HG02623 (cell line): ENCODE measurements around the gene ADCYAP1R1.

Experiments used
- ATAC-seq: cut with Tn5 transposase; IDR thresholded peaks from one replicate; pipeline ENCODE4 v1.9.1; 2021; ENCODE audit warnings: moderate library complexity; ENCODE audit not compliant: unreplicated experiment

ADCYAP1R1 gene

DNA sequence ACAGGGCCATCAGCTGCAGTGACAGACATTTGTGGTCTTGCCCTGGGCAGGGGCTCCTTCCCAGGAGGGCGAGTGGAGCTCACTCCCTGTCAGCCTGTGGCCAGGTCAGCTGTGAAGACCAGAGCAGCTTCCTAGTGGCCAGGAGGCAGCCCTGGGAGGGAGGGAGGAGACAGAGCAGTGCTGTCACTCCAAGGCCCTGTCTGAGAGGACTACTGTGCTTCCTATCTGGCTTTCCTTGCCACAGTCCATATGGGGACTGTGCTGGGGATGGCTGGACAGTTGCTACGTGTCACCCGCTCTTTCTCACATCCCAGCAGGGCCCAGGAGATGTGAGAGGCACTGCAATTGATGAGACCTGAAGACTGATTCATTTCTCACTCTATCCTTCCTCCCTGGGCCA lies 15.2 kb upstream of the ADCYAP1R1 start:
- ATAC-seq: no peak

DNA sequence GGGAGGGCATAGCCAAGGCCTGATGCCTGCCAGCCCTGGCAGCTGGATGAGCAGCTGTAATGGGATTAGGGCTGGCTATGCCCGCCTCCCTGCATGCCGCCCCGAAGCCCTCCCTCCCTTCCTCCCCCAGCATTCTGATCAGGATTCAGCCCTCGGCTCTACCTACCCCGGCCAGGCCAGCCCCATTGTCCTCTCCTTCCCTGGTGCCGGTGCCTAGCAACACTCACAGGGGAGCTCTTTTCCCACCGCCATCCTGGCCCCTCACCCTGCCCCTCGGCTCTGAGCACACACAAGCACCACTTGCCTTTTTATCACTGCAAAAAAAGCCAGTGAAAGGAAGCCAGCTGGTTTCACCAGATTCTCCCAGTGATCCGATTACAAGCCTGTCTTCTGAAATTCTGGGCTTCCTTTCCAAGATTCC lies 9.0 kb upstream of the ADCYAP1R1 start:
- no peak for ATAC-seq

DNA sequence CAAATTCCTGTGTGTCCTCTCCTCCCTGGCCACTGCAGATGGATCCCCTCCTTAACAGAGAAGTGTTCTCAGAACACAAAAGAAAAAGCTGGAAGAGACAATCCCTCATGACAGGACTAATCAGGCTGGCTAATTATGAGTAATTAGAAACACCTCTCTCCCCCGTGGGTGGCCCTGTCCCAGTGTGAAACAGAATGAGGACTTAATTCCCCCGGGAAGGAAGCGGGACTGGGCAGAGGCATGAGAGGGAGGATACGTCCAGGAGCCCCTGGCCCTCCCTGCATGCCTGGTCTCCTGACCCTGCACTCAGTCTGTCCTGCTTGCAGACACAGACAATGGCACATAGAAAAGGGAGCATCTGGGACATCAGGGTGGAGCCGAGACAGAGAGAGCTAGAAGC lies 7.6 kb upstream of the ADCYAP1R1 start:
- no peak for ATAC-seq

DNA sequence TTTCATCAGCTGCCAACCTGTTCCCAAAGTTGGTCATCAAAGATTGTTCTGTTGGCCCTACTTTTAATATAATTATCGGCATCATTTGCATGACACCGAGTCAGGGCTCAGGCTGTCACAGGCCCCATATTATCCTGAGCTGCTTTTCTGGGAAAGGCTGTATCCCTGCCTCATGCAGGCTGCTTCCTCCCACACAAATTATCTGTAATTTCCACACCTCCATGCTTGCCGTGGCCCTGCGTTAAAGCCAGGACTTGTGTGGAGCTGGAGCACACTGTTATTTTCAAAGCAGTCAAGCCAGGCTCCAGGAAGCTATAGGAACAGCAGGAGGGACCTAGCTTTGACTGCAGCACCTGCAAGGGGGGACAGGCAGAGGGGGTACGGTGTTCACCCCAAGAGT lies 5.4 kb upstream of the ADCYAP1R1 start:
- ATAC-seq: no peak

DNA sequence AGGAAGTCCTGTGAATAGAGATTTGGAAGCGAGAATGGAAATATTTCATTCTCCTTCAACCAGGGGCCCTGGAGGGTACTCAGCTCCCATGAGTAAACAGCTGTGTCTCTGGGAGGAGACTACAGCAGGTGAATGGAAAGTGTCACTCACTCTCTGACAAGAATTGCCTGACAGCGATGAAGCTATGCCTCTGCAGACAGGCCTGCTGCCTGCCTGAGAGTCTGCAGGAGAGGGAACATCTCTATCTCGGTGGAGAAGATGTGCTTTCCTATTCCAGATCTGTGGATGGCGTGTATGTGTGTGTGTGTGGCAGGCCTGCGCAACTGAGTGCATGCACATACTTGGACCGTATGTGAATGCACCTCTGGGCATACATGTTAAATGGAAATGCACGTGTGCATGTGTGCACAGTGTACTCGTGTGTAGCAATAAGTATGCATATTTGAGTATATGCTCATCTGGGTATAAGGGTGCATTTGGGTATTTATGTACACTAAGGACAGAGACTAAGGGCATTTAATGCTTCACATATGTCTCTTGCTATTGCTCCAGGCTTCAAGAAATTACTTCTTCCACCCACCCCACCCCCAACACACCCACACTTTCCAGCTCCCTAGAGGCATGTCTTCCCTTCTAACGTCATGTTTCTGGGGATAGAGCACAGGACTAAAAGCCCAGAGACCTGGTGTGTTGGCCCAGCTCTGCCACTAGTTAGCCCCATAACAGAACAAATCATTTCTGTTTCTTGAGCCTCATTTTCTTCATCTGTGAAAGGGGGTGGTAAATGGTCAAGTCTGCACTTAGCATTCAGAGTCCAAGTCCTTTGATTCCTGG lies 4.6 kb upstream of the ADCYAP1R1 start:
- no peak for ATAC-seq

DNA sequence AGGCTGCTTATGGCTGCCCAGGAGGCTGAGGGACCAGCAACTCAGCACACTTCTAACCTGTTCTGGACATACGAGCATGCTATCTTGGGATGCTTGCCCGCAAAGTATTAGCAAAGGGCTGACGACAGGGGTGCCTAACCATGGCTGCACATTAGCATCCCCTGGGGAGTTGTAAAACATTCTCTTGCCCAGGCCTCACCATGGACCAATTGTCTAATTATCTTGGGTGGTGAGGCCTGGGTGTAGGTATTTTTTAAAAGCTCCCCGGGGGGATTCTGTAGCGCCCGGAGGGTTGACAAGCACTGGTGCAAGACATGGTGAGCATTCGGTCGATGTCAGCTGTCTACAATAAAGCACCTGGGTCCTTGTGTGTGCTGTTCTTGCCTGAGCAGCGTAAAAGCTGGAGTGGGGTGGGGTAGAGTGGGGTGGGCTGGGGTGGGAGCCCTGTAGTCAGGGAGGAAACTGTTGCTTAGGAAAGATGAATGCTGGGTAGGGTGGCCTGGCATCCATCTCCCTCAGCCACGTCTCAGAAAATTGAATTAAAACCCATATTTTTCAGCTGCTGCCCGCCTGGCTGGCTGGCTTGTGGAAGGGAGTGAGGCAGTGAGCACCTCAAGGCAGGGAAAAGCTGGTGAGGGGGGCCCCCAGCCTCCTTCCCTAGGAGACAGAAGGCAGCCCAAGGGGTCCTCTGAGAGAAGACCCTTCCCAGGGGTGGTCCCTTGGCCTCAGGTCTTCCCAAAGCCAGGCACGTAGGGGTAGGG lies 2.9 kb upstream of the ADCYAP1R1 start:
- ATAC-seq: no peak

DNA sequence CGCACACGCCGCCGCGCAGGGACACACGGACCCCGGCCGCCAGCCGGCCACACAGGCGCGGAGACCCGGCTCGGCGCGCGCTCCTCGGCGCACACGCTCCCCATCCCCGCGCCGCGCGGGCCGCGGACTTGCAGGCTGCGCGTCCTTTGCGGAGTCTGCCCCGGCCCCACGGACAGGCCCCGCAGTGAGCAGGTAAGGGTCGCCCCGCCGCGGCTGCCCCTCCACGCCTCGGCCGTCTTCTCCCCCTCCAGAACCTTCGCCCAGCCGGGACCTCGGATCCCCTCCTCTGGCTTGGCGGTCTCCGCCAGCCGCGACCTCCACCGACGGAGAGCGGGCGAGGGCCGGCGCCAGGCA lies 356 bp downstream of the ADCYAP1R1 start:
- ATAC-seq: no peak

DNA sequence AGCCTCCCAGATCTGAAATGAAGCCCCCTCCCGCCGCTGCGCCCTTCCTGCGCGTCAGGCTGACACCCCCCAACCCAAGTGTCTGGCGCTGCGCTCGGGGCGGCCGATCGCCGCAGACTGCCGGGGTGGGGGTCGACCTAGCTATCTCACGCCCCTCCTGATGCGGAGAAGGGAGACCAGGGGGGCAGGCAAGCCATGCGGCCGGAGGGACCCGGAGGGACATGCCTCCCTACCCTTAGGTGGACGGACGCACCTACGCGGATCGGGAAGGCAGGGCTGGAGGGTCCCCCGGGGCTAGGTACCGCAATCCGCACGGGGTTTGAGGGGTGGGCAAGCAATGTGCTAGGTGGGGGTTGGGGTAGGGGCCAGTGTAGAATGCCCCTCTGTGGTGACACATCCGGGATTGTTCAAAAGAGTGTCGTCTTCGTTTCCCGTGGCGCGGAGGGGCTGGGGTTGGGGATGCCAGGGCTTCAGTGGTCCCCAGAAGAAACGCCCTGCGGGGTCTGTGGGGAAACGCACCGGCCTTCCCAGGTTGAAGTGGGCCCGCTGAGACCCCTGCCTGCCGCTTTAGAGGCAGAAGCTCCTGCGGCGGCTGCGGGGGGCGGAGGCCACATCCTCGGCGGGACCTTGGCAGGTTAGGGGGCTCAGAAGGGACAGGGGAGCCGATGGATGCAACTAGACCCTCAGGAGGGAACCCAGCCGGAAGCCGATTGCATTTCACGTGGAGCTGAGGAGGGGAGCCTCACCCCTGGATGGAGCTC lies 913 bp downstream of the ADCYAP1R1 start:
- no peak for ATAC-seq

DNA sequence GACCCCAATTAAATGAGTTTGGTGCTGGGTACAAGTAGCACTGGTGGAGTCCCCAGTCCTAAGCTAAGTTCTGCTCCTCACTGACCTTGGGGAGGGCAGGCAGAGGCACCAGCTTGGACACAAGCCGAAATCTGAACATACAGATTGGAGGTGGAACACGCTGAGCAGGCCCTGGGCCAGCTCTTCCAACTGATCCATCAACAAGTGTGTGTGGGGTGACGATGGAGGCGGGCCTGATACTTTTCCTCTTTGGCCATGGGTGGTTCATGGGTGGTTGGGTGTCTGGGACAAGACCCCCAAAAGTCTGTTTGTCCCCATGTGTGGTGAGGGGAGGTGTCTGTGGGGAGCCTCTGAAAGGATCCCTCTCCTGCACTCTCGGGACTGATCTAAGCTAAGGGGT lies 1.9 kb downstream of the ADCYAP1R1 start:
- ATAC-seq: no peak

DNA sequence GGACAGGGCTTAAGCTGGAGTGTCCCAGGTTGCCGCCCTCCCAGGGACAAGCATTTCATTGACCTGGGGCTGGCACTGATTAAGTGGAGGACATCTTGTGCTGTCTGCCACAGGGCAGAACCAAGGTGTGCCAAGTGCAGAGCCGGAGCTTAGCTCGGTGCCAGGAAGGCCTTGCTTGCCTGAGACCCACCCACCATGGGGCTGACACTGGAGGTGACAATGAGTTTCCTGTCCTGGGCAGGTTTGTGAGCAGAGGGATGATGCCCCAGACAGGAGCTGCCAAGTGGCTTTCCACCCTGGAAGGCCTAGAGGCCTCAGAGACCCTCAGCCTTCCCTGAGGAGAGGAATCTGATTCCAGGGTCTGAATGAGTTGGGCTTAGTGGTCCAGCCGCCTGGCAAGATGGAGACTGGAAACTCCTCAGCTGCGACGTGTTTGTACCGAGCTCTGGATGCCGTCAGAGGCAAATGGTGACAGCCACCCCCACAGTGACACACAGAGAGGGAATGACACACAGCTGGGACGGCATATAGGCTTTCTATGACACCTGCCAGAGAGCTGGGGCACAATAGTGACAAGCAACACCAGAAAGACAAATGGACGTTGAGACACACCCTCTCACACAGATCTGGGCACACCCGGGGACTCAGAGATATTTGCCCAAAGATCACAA lies 2.6 kb downstream of the ADCYAP1R1 start:
- ATAC-seq: no peak

DNA sequence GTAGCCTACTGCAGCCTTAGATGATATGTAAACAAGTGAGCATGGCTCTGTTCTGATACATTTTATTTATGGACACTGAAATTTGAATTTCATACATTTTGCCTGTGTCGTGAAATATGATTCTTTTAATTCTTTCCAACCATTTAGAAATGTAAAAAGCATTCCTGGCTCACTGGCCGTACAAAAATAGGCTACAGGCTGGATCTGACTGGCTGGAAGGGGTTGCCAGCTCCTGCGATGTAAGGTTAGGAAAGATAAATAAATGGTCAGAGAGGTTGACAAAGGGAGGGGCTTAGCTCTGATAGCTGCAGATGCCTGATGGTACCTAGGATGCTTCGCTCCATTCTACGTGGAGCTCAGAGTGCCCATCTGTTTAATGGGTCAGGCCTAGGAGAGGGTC lies 3.4 kb downstream of the ADCYAP1R1 start:
- ATAC-seq: no peak

DNA sequence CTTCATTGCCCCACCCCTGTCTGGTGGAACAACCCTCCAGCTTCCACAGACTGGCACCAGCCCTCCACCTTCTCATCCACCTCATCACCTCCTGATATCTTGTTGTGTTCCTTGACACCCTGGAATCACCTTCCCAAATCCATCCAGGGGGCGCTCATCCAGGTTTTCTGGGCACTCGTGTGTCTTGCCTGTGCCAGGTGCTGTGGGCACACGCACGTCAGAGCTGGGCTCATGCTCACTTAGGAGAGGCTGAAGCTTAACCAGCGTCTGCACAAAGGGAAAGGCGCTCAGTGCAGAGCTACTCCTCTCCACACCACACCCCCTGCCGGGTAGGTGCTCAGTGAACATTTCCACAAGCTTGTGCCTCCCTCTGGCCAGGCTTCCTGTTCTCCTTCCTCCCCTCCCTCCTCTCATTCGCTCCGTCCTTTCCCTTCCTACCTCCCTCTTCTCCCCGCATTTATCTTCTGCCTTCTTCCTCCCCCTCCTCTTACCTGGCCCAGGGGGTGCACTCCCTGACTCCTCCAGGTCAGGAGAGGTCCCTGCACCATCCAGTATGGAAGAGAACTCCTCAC lies 4.8 kb downstream of the ADCYAP1R1 start:
- ATAC-seq: no peak

DNA sequence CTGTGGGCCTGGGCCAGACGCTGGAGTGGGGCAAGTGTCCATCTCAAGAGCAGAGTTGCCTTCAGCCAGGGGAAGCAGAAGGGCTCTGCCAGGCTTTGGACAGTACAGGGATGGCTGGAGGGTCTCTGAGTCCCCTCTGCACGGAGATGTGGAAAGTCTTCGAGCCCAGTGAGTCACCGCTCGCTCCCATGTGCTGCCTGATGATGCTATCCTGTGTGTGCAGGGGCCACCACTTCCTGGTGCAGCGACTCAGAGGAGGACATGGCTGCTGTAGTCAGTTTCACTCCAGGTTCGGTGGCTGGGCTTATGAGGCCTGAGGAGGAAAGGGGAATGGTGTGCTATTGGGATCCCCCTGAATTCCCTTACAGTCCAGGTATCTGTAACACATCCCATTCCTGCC lies 6.0 kb downstream of the ADCYAP1R1 start:
- ATAC-seq: no peak

DNA sequence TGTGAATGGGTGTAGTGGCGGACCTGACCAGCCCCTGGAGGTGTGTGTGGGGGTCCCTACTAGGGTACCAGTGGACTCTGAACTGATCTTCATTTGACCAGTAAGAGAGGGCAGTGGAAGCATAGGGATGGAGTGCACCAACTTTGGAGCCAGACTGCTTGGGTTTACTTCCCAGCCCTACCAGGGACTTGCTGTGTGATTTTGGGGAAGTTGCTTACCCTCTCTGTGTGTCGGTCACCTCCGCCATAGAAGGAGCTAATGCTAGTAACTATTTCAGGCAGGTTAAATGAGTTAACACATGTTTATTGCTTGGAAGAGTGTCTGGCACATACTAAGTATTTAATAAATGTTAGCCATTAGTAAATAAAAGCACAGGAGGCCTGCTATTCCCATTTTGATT lies 6.6 kb downstream of the ADCYAP1R1 start:
- no peak for ATAC-seq

DNA sequence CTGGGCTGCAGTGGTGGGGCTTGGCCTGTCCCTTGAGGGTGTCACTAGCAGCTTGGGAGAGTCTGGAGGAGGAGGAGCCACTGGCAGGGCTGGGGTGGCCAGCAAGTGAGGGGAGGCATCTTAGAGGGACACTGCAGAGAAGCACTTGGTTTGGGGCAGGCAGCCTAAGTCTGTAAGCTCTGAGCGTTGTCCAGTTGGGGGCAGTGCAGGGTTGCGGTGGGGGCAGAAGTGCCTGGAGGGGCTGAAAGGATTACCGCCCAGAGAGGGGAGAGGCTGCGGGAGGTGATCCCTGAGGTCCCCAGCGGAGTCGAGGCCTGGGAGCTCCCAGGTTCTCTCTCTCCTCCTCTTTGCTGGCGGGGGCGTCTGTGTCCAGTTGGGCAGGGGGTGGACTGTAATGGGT lies 7.4 kb downstream of the ADCYAP1R1 start:
- no peak for ATAC-seq

DNA sequence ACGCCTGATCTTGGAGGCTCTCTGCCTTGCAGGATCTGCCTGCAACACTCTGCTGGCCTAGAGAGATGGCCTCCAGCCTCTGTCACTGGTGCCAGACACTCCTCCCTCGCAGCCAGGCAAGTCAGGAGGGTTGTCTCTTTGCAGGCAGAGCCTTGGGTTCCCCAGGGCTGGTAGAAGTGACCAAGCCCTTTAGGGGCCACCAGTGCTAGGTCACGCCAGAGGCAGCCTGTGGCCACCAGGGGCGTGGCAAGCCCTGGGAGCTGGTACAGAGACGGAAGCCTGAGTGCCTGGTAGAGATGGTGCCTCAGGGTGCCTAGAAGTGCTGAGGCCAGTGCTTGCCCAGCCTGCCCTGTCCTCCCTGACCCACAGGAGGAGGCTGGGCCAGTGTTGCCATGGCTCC lies 9.1 kb downstream of the ADCYAP1R1 start:
- no peak for ATAC-seq

DNA sequence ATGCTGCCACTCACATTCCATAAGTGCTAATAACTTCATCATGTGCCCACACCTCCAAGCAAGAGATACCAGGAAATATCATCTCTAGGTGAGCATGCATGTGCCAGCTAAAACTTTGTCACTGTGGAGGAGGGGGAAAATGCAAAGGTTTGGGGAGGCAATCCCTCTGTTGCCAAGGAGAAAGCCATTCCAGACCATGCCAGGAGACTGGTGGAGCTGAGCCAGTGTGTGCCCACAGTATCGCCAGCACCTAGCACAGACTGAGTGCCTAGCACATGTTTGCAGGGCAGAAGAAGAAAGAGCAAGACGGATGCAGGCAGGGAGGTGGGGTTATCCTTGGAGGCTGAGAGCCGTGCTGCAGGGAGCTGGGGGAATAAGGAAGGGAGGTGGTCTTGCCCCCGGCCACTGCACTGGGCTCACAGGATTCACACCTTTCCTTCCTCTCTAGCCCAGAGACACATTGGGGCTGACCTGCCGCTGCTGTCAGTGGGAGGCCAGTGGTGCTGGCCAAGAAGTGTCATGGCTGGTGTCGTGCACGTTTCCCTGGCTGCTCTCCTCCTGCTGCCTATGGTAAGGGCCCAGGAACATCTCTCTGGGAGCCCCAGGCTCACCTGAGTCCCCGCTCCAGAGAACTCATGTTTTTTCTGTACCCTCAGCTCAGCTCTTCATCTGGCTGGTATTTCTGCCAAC lies 10.8 kb downstream of the ADCYAP1R1 start:
- no peak for ATAC-seq

DNA sequence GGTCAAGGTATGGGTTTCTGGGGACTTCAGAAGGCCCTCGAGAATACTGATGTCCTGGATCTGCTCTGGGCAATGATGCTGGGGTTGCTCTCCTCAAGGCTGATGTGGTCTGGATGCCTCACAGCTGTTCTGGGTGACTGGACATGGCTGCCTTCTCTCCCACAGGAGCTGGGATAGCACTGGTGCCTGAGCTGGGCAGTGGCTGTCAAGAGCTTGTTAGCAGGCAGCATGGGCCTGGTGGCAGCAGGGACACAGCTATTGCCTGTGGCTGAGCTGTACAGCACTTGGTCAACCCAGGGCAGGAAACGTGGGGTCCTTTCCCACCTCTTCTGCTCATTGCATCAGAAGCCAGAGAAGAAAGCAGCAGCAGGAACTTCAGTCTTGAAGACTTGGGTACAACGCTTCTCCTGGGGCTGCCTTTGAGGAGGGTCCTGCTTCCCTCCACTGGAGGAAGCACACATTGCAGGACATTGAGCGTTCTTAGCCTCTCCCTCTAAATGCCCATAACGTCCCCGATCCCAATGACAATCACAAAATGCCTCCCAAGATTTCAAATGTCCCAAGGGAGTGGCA lies 13.0 kb downstream of the ADCYAP1R1 start:
- no peak for ATAC-seq

DNA sequence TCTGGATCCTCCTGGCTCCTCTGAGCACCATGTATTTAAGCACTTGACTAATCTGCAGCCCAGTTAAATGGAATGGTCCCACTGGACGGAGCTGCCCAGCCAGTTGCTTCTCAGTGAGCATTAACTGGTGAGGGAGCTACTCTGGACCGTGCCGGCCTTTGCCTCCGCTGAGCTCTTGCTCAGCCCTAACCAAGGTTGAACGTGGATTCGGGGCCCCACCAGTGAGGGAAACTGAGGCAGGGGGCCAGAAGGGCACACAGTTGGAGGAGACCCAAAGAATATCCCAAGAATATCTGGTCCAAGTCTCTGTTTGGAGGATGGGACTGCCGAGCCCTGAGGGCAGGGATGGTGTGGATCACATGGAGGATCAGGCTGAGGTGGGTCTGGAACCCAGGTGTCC lies 13.7 kb downstream of the ADCYAP1R1 start:
- ATAC-seq: no peak
